Measurements from ENCODE around the gene SYNPR. TPM values are rescaled to one million over a fixed set of nuclear protein-coding genes. Genes with fewer than 3 reads are reported as not detected.

SYNPR gene
- total and polyA plus RNA-seq, 2 donors, result 0.09 to 0.18 TPM

- Histone ChIP-seq H3K27ac (ENCODE audit: low read depth in 1 of 2, low read length in 1 of 2) (no peak within 1 kb of the TSS), H3K27me3 (ENCODE audit: control insufficient read depth in 2 of 2, insufficient read depth in 1 of 2, low read length in 1 of 2) (no peaks in the 10 kb centered on the region), H3K4me3 (ENCODE audit: low read length in 2 of 2) (no peak within 1 kb of the TSS), H3K36me3 (ENCODE audit: control insufficient read depth in 2 of 2, insufficient read depth in 2 of 2, low read length in 1 of 2) (no peaks in the 10 kb centered on the region), H3K4me1 (ENCODE audit: control insufficient read depth in 2 of 2, insufficient read depth in 2 of 2, low read length in 2 of 2) (no peaks in the 10 kb centered on the region), H3K9me3 (ENCODE audit: control insufficient read depth in 2 of 2, insufficient read depth in 1 of 2, low read length in 1 of 2) (no peaks in the 10 kb centered on the region)
- DNase-seq (ENCODE audit: low read depth in 6 of 9, low spot score in 9 of 9), result no peak
- WGBS, result 85% methylated on average over 5 of the region's 5 CpGs
Observed at GRCh38 chr3:63652066-63652725, 374.1 kb downstream of the SYNPR start, which contains the start of gene SNTN. SNTN (plus strand) TSS chr3:63652675; CDS start chr3:63652688, 13 bp downstream.

- no peak for DNase-seq (ENCODE audit: low read depth in 6 of 9, low spot score in 9 of 9)
- Histone ChIP-seq H3K27me3 (ENCODE audit: control insufficient read depth in 2 of 2, insufficient read depth in 1 of 2, low read length in 1 of 2) (no peaks in the 10 kb centered on the region), H3K27ac (ENCODE audit: low read depth in 1 of 2, low read length in 1 of 2) (no peak overlapping the region), H3K36me3 (ENCODE audit: control insufficient read depth in 2 of 2, insufficient read depth in 2 of 2, low read length in 1 of 2) (no peaks in the 10 kb centered on the region), H3K4me3 (ENCODE audit: low read length in 2 of 2) (no peak overlapping the region), H3K9me3 (ENCODE audit: control insufficient read depth in 2 of 2, insufficient read depth in 1 of 2, low read length in 1 of 2) (no peaks in the 10 kb centered on the region), H3K4me1 (ENCODE audit: control insufficient read depth in 2 of 2, insufficient read depth in 2 of 2, low read length in 2 of 2) (no peaks in the 10 kb centered on the region)
- WGBS, result 83% methylated on average over 4 of the region's 4 CpGs
Observed at GRCh38 chr3:63654211-63654610, 376.1 kb downstream of the SYNPR start.

- Histone ChIP-seq H3K4me3 (ENCODE audit: low read length in 2 of 2) (no peak overlapping the region), H3K4me1 (ENCODE audit: control insufficient read depth in 2 of 2, insufficient read depth in 2 of 2, low read length in 2 of 2) (no peaks in the 10 kb centered on the region), H3K36me3 (ENCODE audit: control insufficient read depth in 2 of 2, insufficient read depth in 2 of 2, low read length in 1 of 2) (no peaks in the 10 kb centered on the region), H3K27me3 (ENCODE audit: control insufficient read depth in 2 of 2, insufficient read depth in 1 of 2, low read length in 1 of 2) (no peaks in the 10 kb centered on the region), H3K27ac (ENCODE audit: low read depth in 1 of 2, low read length in 1 of 2) (no peak overlapping the region), H3K9me3 (ENCODE audit: control insufficient read depth in 2 of 2, insufficient read depth in 1 of 2, low read length in 1 of 2) (no peaks in the 10 kb centered on the region)
- 86% methylated on average over 5 of the region's 5 CpGs for WGBS
- no peak for DNase-seq (ENCODE audit: low read depth in 6 of 9, low spot score in 9 of 9)
Observed at GRCh38 chr3:63654931-63655330, 376.8 kb downstream of the SYNPR start.

GRCh38 chr3:63655519-63655918 is 377.4 kb downstream of the SYNPR start:
- H3K4me1 ChIP-seq (ENCODE audit: control insufficient read depth in 2 of 2, insufficient read depth in 2 of 2, low read length in 2 of 2), result no peaks in the 10 kb centered on the region
- H3K4me3 ChIP-seq (ENCODE audit: low read length in 2 of 2), result no peak overlapping the region
- no peaks in the 10 kb centered on the region for H3K27me3 ChIP-seq (ENCODE audit: control insufficient read depth in 2 of 2, insufficient read depth in 1 of 2, low read length in 1 of 2)
- no peak overlapping the region for H3K27ac ChIP-seq (ENCODE audit: low read depth in 1 of 2, low read length in 1 of 2)
- 85% methylated on average over 4 of the region's 4 CpGs for WGBS
- H3K9me3 ChIP-seq (ENCODE audit: control insufficient read depth in 2 of 2, insufficient read depth in 1 of 2, low read length in 1 of 2), result no peaks in the 10 kb centered on the region
- H3K36me3 ChIP-seq (ENCODE audit: control insufficient read depth in 2 of 2, insufficient read depth in 2 of 2, low read length in 1 of 2), result no peaks in the 10 kb centered on the region
- DNase-seq (ENCODE audit: low read depth in 6 of 9, low spot score in 9 of 9), result no peak

- WGBS, result 94% methylated on average over 6 of the region's 6 CpGs
- DNase-seq (ENCODE audit: low read depth in 6 of 9, low spot score in 9 of 9), result no peak
- Histone ChIP-seq H3K9me3 (ENCODE audit: control insufficient read depth in 2 of 2, insufficient read depth in 1 of 2, low read length in 1 of 2) (no peaks in the 10 kb centered on the region), H3K27me3 (ENCODE audit: control insufficient read depth in 2 of 2, insufficient read depth in 1 of 2, low read length in 1 of 2) (no peaks in the 10 kb centered on the region), H3K4me3 (ENCODE audit: low read length in 2 of 2) (no peak overlapping the region), H3K27ac (ENCODE audit: low read depth in 1 of 2, low read length in 1 of 2) (no peak overlapping the region), H3K36me3 (ENCODE audit: control insufficient read depth in 2 of 2, insufficient read depth in 2 of 2, low read length in 1 of 2) (no peaks in the 10 kb centered on the region), H3K4me1 (ENCODE audit: control insufficient read depth in 2 of 2, insufficient read depth in 2 of 2, low read length in 2 of 2) (no peaks in the 10 kb centered on the region)
Observed at GRCh38 chr3:63656786-63657185, 378.7 kb downstream of the SYNPR start.

GRCh38 chr3:63661242-63661641 is 383.1 kb downstream of the SYNPR start:
- Histone ChIP-seq H3K4me3 (ENCODE audit: low read length in 2 of 2) (no peak overlapping the region), H3K9me3 (ENCODE audit: control insufficient read depth in 2 of 2, insufficient read depth in 1 of 2, low read length in 1 of 2) (no peaks in the 10 kb centered on the region), H3K27me3 (ENCODE audit: control insufficient read depth in 2 of 2, insufficient read depth in 1 of 2, low read length in 1 of 2) (no peaks in the 10 kb centered on the region), H3K4me1 (ENCODE audit: control insufficient read depth in 2 of 2, insufficient read depth in 2 of 2, low read length in 2 of 2) (no peaks in the 10 kb centered on the region), H3K36me3 (ENCODE audit: control insufficient read depth in 2 of 2, insufficient read depth in 2 of 2, low read length in 1 of 2) (no peaks in the 10 kb centered on the region), H3K27ac (ENCODE audit: low read depth in 1 of 2, low read length in 1 of 2) (no peak overlapping the region)
- DNase-seq (ENCODE audit: low read depth in 6 of 9, low spot score in 9 of 9), result no peak
- 95% methylated on average over 1 of the region's 1 CpG for WGBS

- H3K27ac ChIP-seq (ENCODE audit: low read depth in 1 of 2, low read length in 1 of 2), result no peak overlapping the region
- no peaks in the 10 kb centered on the region for H3K9me3 ChIP-seq (ENCODE audit: control insufficient read depth in 2 of 2, insufficient read depth in 1 of 2, low read length in 1 of 2)
- 89% methylated on average over 4 of the region's 4 CpGs for WGBS
- H3K4me1 ChIP-seq (ENCODE audit: control insufficient read depth in 2 of 2, insufficient read depth in 2 of 2, low read length in 2 of 2), result no peaks in the 10 kb centered on the region
- no peaks in the 10 kb centered on the region for H3K36me3 ChIP-seq (ENCODE audit: control insufficient read depth in 2 of 2, insufficient read depth in 2 of 2, low read length in 1 of 2)
- H3K4me3 ChIP-seq (ENCODE audit: low read length in 2 of 2), result no peak overlapping the region
- H3K27me3 ChIP-seq (ENCODE audit: control insufficient read depth in 2 of 2, insufficient read depth in 1 of 2, low read length in 1 of 2), result no peaks in the 10 kb centered on the region
- no peak for DNase-seq (ENCODE audit: low read depth in 6 of 9, low spot score in 9 of 9)
Observed at GRCh38 chr3:63662011-63662410, 383.9 kb downstream of the SYNPR start.

GRCh38 chr3:63662500-63662899 is 384.4 kb downstream of the SYNPR start:
- DNase-seq (ENCODE audit: low read depth in 6 of 9, low spot score in 9 of 9), result no peak
- Histone ChIP-seq H3K36me3 (ENCODE audit: control insufficient read depth in 2 of 2, insufficient read depth in 2 of 2, low read length in 1 of 2) (no peaks in the 10 kb centered on the region), H3K4me1 (ENCODE audit: control insufficient read depth in 2 of 2, insufficient read depth in 2 of 2, low read length in 2 of 2) (no peaks in the 10 kb centered on the region), H3K27ac (ENCODE audit: low read depth in 1 of 2, low read length in 1 of 2) (no peak overlapping the region), H3K27me3 (ENCODE audit: control insufficient read depth in 2 of 2, insufficient read depth in 1 of 2, low read length in 1 of 2) (no peaks in the 10 kb centered on the region), H3K9me3 (ENCODE audit: control insufficient read depth in 2 of 2, insufficient read depth in 1 of 2, low read length in 1 of 2) (no peaks in the 10 kb centered on the region), H3K4me3 (ENCODE audit: low read length in 2 of 2) (no peak overlapping the region)

Measured in thymus (tissue), 11 donors.